CD14-positive monocyte (primary cell): ENCODE measurements around the gene GRIA1. TPM values are rescaled to one million over a fixed set of nuclear protein-coding genes. Genes with fewer than 3 reads are reported as not detected.
"Not testable (repeated sequence)": the region's sequence is repeated elsewhere in the genome, so short reads cannot be mapped to it uniquely, and the experiment has no call there.

Experiments
- DNase-seq, 3 donors: peaks; one replicate each; pipeline ENCODE4 v3.0.0-alpha.2; 2011 to 2022
- H2AFZ ChIP-seq: 2 replicates; pipeline ENCODE4 v1.6.0; 2012; ENCODE audit warnings: mild to moderate bottlenecking, low read depth, low read length, inconsistent platforms; ENCODE audit not compliant: insufficient read depth, poor library complexity, severe bottlenecking
- H3K27ac ChIP-seq, 2 donors: 1 replicate in 1 of 2; 2 replicates in 1 of 2; pipeline ENCODE4 v1.5.1; 2012 to 2013; ENCODE audit warnings: low read length in 2 of 2, control low read depth in 1 of 2, inconsistent platforms in 1 of 2, low read depth in 1 of 2, mild to moderate bottlenecking in 1 of 2
- H3K27me3 ChIP-seq, 2 donors: one replicate each; pipeline versions ENCODE4 v1.6.0 to v1.6.1; 2011 to 2013; ENCODE audit warnings: low read length in 2 of 2; ENCODE audit not compliant: control insufficient read depth in 2 of 2, insufficient read depth in 2 of 2
- H3K36me3 ChIP-seq, 2 donors: replicated peaks in 1 of 2; 1 replicate in 1 of 2; 2 replicates in 1 of 2; pipeline versions ENCODE4 v1.5.1 to v1.6.1; 2012 to 2013; ENCODE audit warnings: low read length in 2 of 2, control low read depth in 1 of 2, inconsistent platforms in 1 of 2, mild to moderate bottlenecking in 1 of 2; ENCODE audit not compliant: insufficient read depth in 2 of 2, control insufficient read depth in 1 of 2
- H3K4me1 ChIP-seq, 2 donors: 1 replicate in 1 of 2; 2 replicates in 1 of 2; pipeline versions ENCODE4 v1.5.1 to v1.6.1; 2012 to 2013; ENCODE audit warnings: low read length in 2 of 2, control low read depth in 1 of 2, inconsistent platforms in 1 of 2, mild to moderate bottlenecking in 1 of 2, moderate library complexity in 1 of 2; ENCODE audit not compliant: insufficient read depth in 2 of 2, control insufficient read depth in 1 of 2
- H3K4me2 ChIP-seq: replicated peaks from 2 replicates; pipeline ENCODE3; 2012; ENCODE audit warnings: low read length, moderate library complexity, mild to moderate bottlenecking; ENCODE audit not compliant: poor library complexity, severe bottlenecking; ENCODE audit errors: extremely low read depth
- H3K4me3 ChIP-seq, 3 experiments: fragments of 200-600 bp in 1 of 3; sonication (generic) in 1 of 3; replicated peaks in 1 of 3; 1 replicate in 2 of 3; 2 replicates in 1 of 3; pipeline ENCODE4 v1.5.1; 2011 to 2013; ENCODE audit warnings: low read length in 3 of 3, mild to moderate bottlenecking in 3 of 3, control low read depth in 2 of 3, low read depth in 2 of 3, inconsistent platforms in 1 of 3, moderate library complexity in 1 of 3
- H3K79me2 ChIP-seq: 2 replicates; pipeline ENCODE4 v1.6.0; 2012; ENCODE audit warnings: mild to moderate bottlenecking, control low read depth, inconsistent platforms, low read length, moderate library complexity; ENCODE audit not compliant: insufficient read depth
- H3K9ac ChIP-seq: 2 replicates; pipeline ENCODE4 v1.6.0; 2017; ENCODE audit warnings: low read length, mild to moderate bottlenecking; ENCODE audit not compliant: insufficient read depth, poor library complexity, severe bottlenecking
- H3K9me3 ChIP-seq, 2 donors: replicated peaks in 1 of 2; 1 replicate in 1 of 2; 2 replicates in 1 of 2; pipeline versions ENCODE4 v1.5.1 to v1.6.1; 2012 to 2013; ENCODE audit warnings: low read length in 2 of 2, control low read depth in 1 of 2; ENCODE audit not compliant: control insufficient read depth in 1 of 2, insufficient read depth in 1 of 2
- H4K20me1 ChIP-seq: 2 replicates; pipeline ENCODE4 v1.6.0; 2012; ENCODE audit warnings: mild to moderate bottlenecking, low read length, control low read depth, moderate library complexity; ENCODE audit not compliant: insufficient read depth
- H3K27ac Mint-ChIP-seq, 7 donors: one replicate each; pipeline ENCODE4 v1.8.0; 2020; ENCODE audit warnings: mild to moderate bottlenecking in 7 of 7, mixed read lengths in 7 of 7, moderate library complexity in 6 of 7, inconsistent platforms in 2 of 7
- H3K27me3 Mint-ChIP-seq, 3 donors: one replicate each; pipeline ENCODE4 v1.8.0; 2021 to 2022; ENCODE audit warnings: low read depth in 3 of 3, mild to moderate bottlenecking in 3 of 3, mixed read lengths in 3 of 3, moderate library complexity in 3 of 3, inconsistent platforms in 1 of 3
- H3K36me3 Mint-ChIP-seq, 2 donors: one replicate each; pipeline ENCODE4 v1.8.0; 2020; ENCODE audit warnings: mixed read lengths in 2 of 2, inconsistent platforms in 1 of 2, mild to moderate bottlenecking in 1 of 2
- H3K4me1 Mint-ChIP-seq: one replicate; pipeline ENCODE4 v1.8.0; 2020; ENCODE audit warnings: mild to moderate bottlenecking, mixed read lengths
- H3K4me3 Mint-ChIP-seq, 2 donors: one replicate each; pipeline ENCODE4 v1.8.0; 2020; ENCODE audit warnings: mild to moderate bottlenecking in 2 of 2, mixed read lengths in 2 of 2, moderate library complexity in 1 of 2
- H3K9me3 Mint-ChIP-seq, 7 donors: one replicate each; pipeline ENCODE4 v1.8.0; 2020 to 2022; ENCODE audit warnings: mixed read lengths in 7 of 7, mild to moderate bottlenecking in 6 of 7, moderate library complexity in 6 of 7, inconsistent platforms in 2 of 7
- WGBS: methylation state at CpG from one replicate; pipeline ENCODE4 v1.1.5; 2013; ENCODE audit warnings: missing lambda C conversion rate; ENCODE audit not compliant: insufficient coverage; 5-methylcytosine and 5-hydroxymethylcytosine counted together
- intact Hi-C, 2 donors: fragments of 100-400 bp; cut with micrococcal nuclease; formaldehyde crosslinking; loops; one replicate each; pipeline versions ENCODE4 v1.15.0 to v1.15.1; 2023
- polyA plus RNA-seq, 3 donors: library from polyadenylated mRNA; depleted of rRNA in 1 of 3; unstranded in 2 of 3; stranded (reverse) in 1 of 3; fragments of 300-500 nt in 2 of 3; fragments of >200 nt in 1 of 3; fragmentation: Illumina TruSeq in 2 of 3; gene quantifications; 1 replicate in 2 of 3; 2 replicates in 1 of 3; pipeline ENCODE4 v1.2.3, GENCODE V29; 2012 to 2021
- TF ChIP-seq, protein P1 (sequence below): fragments of 200-600 bp; IDR thresholded peaks from one replicate; pipeline ENCODE4 v1.8.0; 2022; ENCODE audit warnings: antibody characterized with exemption, mild to moderate bottlenecking

Gene GRIA1
- polyA plus RNA-seq, 3 donors = not detected

DNA sequence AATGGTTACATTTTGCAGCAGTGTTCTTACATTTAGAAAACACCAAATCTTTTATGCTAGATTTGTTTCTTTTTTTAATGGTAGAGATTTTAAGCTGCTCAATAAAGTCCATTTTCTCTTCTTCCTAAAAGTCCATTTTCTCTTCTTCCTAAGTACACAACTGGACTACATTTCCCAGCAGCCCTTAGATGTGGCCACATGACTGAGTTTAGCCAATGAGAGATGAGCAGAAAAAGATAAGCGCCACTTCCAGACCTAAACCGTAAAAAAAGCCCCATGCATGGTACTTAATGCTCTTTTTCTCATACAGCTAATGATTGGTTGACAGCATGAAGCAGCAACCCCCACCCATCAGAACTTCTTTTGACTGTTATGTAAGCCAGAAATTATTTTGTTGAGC, 341.5 kb downstream of the GRIA1 start:
- no peak overlapping the region for H3K27ac ChIP-seq
- no peaks in the 10 kb centered on the region for H4K20me1 ChIP-seq
- DNase-seq = no peak
- Mint-ChIP-seq H3K4me3 (no peak overlapping the region), H3K9me3 (peaks cover 0 to 6% (median 3%) of the 10 kb centered on the region in 7 donors), H3K4me1 (no peaks in the 10 kb centered on the region), H3K27me3 (peaks cover 0 to 3% (median 0%) of the 10 kb centered on the region in 3 donors), H3K27ac (no peak overlapping the region), H3K36me3 (no peaks in the 10 kb centered on the region)
- no peak overlapping the region for H3K9ac ChIP-seq
- H3K27me3 ChIP-seq = no peaks in the 10 kb centered on the region
- no peaks in the 10 kb centered on the region for H3K4me1 ChIP-seq
- WGBS = 33% methylated on average over 1 of the region's 2 CpGs
- no peak overlapping the region for H2AFZ ChIP-seq
- H3K79me2 ChIP-seq = no peaks in the 10 kb centered on the region
- no peak overlapping the region for H3K4me3 ChIP-seq
- intact Hi-C loops = no loop called here
- no peak overlapping the region for H3K4me2 ChIP-seq
- H3K9me3 ChIP-seq = no peaks in the 10 kb centered on the region
- TF ChIP-seq, protein P1, sequence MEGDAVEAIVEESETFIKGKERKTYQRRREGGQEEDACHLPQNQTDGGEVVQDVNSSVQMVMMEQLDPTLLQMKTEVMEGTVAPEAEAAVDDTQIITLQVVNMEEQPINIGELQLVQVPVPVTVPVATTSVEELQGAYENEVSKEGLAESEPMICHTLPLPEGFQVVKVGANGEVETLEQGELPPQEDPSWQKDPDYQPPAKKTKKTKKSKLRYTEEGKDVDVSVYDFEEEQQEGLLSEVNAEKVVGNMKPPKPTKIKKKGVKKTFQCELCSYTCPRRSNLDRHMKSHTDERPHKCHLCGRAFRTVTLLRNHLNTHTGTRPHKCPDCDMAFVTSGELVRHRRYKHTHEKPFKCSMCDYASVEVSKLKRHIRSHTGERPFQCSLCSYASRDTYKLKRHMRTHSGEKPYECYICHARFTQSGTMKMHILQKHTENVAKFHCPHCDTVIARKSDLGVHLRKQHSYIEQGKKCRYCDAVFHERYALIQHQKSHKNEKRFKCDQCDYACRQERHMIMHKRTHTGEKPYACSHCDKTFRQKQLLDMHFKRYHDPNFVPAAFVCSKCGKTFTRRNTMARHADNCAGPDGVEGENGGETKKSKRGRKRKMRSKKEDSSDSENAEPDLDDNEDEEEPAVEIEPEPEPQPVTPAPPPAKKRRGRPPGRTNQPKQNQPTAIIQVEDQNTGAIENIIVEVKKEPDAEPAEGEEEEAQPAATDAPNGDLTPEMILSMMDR = no peak
- no peaks in the 10 kb centered on the region for H3K36me3 ChIP-seq

GRCh38 chr5:153835891-153836515, 345.5 kb downstream of the GRIA1 start:
- TF ChIP-seq, protein P1 = no peak
- H3K4me1 Mint-ChIP-seq = no peaks in the 10 kb centered on the region
- no peak overlapping the region for H2AFZ ChIP-seq
- H3K9me3 ChIP-seq = no peaks in the 10 kb centered on the region
- no peak overlapping the region for H3K9ac ChIP-seq
- H3K36me3 Mint-ChIP-seq = no peaks in the 10 kb centered on the region
- H3K36me3 ChIP-seq = no peaks in the 10 kb centered on the region
- DNase-seq = no peak
- no peaks in the 10 kb centered on the region for H4K20me1 ChIP-seq
- H3K27me3 ChIP-seq = no peaks in the 10 kb centered on the region
- H3K4me3 Mint-ChIP-seq = no peak overlapping the region
- H3K27ac ChIP-seq = no peak overlapping the region
- no peak overlapping the region for H3K27ac Mint-ChIP-seq
- no peak overlapping the region for H3K4me2 ChIP-seq
- no peak overlapping the region for H3K4me3 ChIP-seq
- intact Hi-C loops = no loop called here
- no peaks in the 10 kb centered on the region for H3K79me2 ChIP-seq
- WGBS = 90% methylated on average over 2 of the region's 4 CpGs
- peaks cover 0 to 3% (median 1%) of the 10 kb centered on the region in 3 donors for H3K27me3 Mint-ChIP-seq
- peaks cover 0 to 4% (median 2%) of the 10 kb centered on the region in 7 donors for H3K9me3 Mint-ChIP-seq
- no peaks in the 10 kb centered on the region for H3K4me1 ChIP-seq

GRCh38 chr5:153849303-153850113, 359.0 kb downstream of the GRIA1 start:
- DNase-seq, H3K27ac Mint-ChIP-seq, H3K36me3 ChIP-seq, H3K9me3 Mint-ChIP-seq, H3K4me1 ChIP-seq, H3K79me2 ChIP-seq, intact Hi-C loops, H3K27ac ChIP-seq, H3K9me3 ChIP-seq, H3K27me3 ChIP-seq, H3K4me3 ChIP-seq, H3K4me1 Mint-ChIP-seq, H3K27me3 Mint-ChIP-seq, H3K9ac ChIP-seq, H4K20me1 ChIP-seq, H3K4me2 ChIP-seq, H2AFZ ChIP-seq, H3K36me3 Mint-ChIP-seq, H3K4me3 Mint-ChIP-seq: not testable (repeated sequence)
- 97% methylated on average over 6 of the region's 6 CpGs for WGBS
